Keratinocyte (primary cell): ENCODE measurements around the gene CXCR4. TPM values are rescaled to one million over a fixed set of nuclear protein-coding genes. Genes with fewer than 3 reads are reported as not detected.

Experiments
- DNase-seq: peaks from one replicate; pipeline ENCODE4 v3.0.0-alpha.2; 2011; ENCODE audit warnings: low read depth, missing footprints, low spot score
- FAIRE-seq: peaks from 2 replicates; lab custom pipeline; 2011; peaks lifted over from hg19 to GRCh38; lab: Jason Lieb, UNC
- H2AFZ ChIP-seq: 2 replicates; pipeline ENCODE4 v1.6.0; 2012; ENCODE audit warnings: low read length, control low read depth, inconsistent platforms; ENCODE audit not compliant: control insufficient read depth
- H3K27ac ChIP-seq: 2 replicates; pipeline ENCODE4 v1.5.1; 2011; ENCODE audit warnings: low read length; ENCODE audit not compliant: control insufficient read depth, insufficient read depth
- H3K27me3 ChIP-seq: 3 replicates; pipeline ENCODE4 v1.6.0; 2011; ENCODE audit warnings: low read length; ENCODE audit not compliant: control insufficient read depth, insufficient read depth; ENCODE audit errors: extremely low read depth
- H3K36me3 ChIP-seq, 2 experiments: 2 replicates in 1 of 2; 3 replicates in 1 of 2; pipeline ENCODE4 v1.5.1; 2011; ENCODE audit warnings: low read length in 2 of 2, mild to moderate bottlenecking in 1 of 2; ENCODE audit not compliant: control insufficient read depth in 2 of 2, insufficient read depth in 2 of 2; ENCODE audit errors: extremely low read depth in 1 of 2
- H3K4me1 ChIP-seq: 3 replicates; pipeline ENCODE4 v1.5.1; 2011; ENCODE audit warnings: low read length; ENCODE audit not compliant: control insufficient read depth, insufficient read depth; ENCODE audit errors: extremely low read depth
- H3K4me2 ChIP-seq: 3 replicates; pipeline ENCODE4 v1.6.0; 2011; ENCODE audit warnings: low read depth, low read length; ENCODE audit not compliant: control insufficient read depth, insufficient read depth; ENCODE audit errors: extremely low read depth
- H3K4me3 ChIP-seq, 3 experiments: fragments of 200-600 bp in 1 of 3; sonication (generic) in 1 of 3; 2 replicates in 2 of 3; 3 replicates in 1 of 3; pipeline ENCODE4 v1.5.1; 2011 to 2016; ENCODE audit warnings: low read length in 3 of 3, mild to moderate bottlenecking in 3 of 3, control low read depth in 2 of 3, inconsistent platforms in 1 of 3, low read depth in 1 of 3, mixed read lengths in 1 of 3, mixed run types in 1 of 3, moderate library complexity in 1 of 3; ENCODE audit not compliant: control insufficient read depth in 2 of 3, insufficient read depth in 2 of 3; ENCODE audit errors: extremely low read depth in 1 of 3
- H3K79me2 ChIP-seq: 2 replicates; pipeline ENCODE4 v1.6.0; 2012; ENCODE audit warnings: low read length; ENCODE audit not compliant: control insufficient read depth, insufficient read depth
- H3K9ac ChIP-seq: 3 replicates; pipeline ENCODE4 v1.6.0; 2011; ENCODE audit warnings: low read length; ENCODE audit not compliant: control insufficient read depth, insufficient read depth; ENCODE audit errors: extremely low read depth
- H3K9me1 ChIP-seq: 3 replicates; pipeline ENCODE4 v1.6.0; 2011; ENCODE audit warnings: low read length; ENCODE audit not compliant: control insufficient read depth, insufficient read depth; ENCODE audit errors: extremely low read depth
- H3K9me3 ChIP-seq: 2 replicates; pipeline ENCODE4 v1.5.1; 2012; ENCODE audit warnings: low read depth, low read length; ENCODE audit not compliant: control insufficient read depth
- H4K20me1 ChIP-seq: 3 replicates; pipeline ENCODE4 v1.6.0; 2011; ENCODE audit warnings: low read length; ENCODE audit not compliant: control insufficient read depth, insufficient read depth; ENCODE audit errors: extremely low read depth
- CTCF ChIP-seq, 3 experiments: IDR thresholded peaks in 1 of 3; conservative IDR thresholded peaks in 1 of 3; optimal IDR thresholded peaks in 1 of 3; 2 replicates in 2 of 3; 3 replicates in 1 of 3; pipeline versions ENCODE3 to v1.5.1; 2011; ENCODE audit warnings: low read length in 3 of 3, mild to moderate bottlenecking in 3 of 3, moderate library complexity in 2 of 3, control low read depth in 1 of 3, inconsistent platforms in 1 of 3; ENCODE audit not compliant: insufficient read depth in 2 of 3; ENCODE audit errors: extremely low read depth in 1 of 3
- EZH2 ChIP-seq: IDR thresholded peaks from one replicate; pipeline ENCODE4 v1.6.1; 2012; ENCODE audit warnings: inconsistent platforms, mild to moderate bottlenecking, low read length, moderate library complexity
- dilution Hi-C: fragments of 300-500 bp; cut with MboI; formaldehyde crosslinking; loops from one replicate; pipeline ENCODE4 v1.7.0; 2020; ENCODE audit warnings: low sequenced_read_pairs; ENCODE audit not compliant: extremely low pct_ligation_motif_present
- polyA plus RNA-seq, 5 experiments: library from polyadenylated mRNA; depleted of rRNA in 3 of 5; stranded (reverse) in 3 of 5; stranded (forward) in 1 of 5; unstranded in 1 of 5; fragments of >200 nt; gene quantifications; 1 replicate in 1 of 5; 2 replicates in 3 of 5; 3 replicates in 1 of 5; pipeline versions ENCODE4 v1.2.1 to v1.2.3, GENCODE V29; 2011 to 2012; ENCODE audit warnings: missing spikeins in 2 of 5, low read depth in 1 of 5, low replicate concordance in 1 of 5

CXCR4 gene
- polyA plus RNA-seq, 1 donor (not counting 4 experiments of a cell fraction or from before 2014, with no cell fraction given), result 0.08 TPM

DNA sequence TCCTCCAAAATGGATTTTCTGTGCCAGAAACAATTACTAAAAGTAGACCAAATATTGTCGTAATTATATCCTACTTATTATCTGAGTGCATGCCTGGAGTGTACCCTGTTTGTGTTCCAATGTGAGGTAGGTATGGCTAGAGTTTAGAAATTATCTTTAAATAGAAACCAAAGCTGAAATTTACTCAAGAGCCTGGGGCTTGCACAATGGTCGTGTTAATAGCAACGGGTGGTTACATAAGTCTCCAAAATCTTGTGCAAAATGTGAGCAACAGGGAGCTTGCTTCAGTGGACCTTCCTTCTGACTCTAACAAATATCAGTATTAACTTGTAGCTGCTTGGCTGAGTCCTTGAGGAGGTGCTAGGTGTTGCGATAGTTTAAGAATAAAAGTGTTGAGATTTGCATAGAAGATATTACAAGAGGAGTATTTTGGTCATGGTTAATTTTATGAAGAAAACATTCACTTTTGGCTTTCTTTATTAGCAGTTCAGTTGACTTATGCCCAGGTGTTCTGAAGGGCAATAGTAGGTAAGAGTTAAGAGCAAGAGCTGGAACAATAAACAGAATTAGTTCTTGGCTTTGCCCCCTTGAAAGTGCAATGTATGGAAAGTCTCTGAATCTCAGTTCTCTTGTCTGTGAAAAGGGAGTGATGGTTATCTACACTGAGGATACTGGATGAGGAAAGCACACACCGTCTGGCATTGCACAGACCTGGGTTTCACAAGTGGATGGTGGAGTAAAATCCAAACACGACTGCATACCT lies 4.6 kb downstream of the CXCR4 start:
- dilution Hi-C loops, result no loop called here
- no peak overlapping the region for H2AFZ ChIP-seq
- no peak overlapping the region for H3K4me2 ChIP-seq
- H3K36me3 ChIP-seq, result no peaks in the 10 kb centered on the region
- FAIRE-seq (no peak), DNase-seq (no peak)
- no peaks in the 10 kb centered on the region for H4K20me1 ChIP-seq
- no peak overlapping the region for H3K27ac ChIP-seq
- H3K9me3 ChIP-seq, result no peaks in the 10 kb centered on the region
- H3K9me1 ChIP-seq, result no peaks in the 10 kb centered on the region
- no peaks in the 10 kb centered on the region for H3K79me2 ChIP-seq
- H3K4me1 ChIP-seq, result peaks cover 2% of the 10 kb centered on the region
- peaks cover 36% of the 10 kb centered on the region for H3K27me3 ChIP-seq
- no peak overlapping the region for H3K4me3 ChIP-seq
- no peak overlapping the region for H3K9ac ChIP-seq
- TF ChIP-seq EZH2 (no peak), CTCF (optimal IDR thresholded peaks at IDR 0.05 in 1 of 3, IDR thresholded peaks at IDR 0.05 in 1 of 3, conservative IDR thresholded peaks at IDR 0.05 in 1 of 3; ENCODE audit: extremely low read depth in 1 of 3, insufficient read depth in 2 of 3, low read length in 3 of 3) (no peak)

DNA sequence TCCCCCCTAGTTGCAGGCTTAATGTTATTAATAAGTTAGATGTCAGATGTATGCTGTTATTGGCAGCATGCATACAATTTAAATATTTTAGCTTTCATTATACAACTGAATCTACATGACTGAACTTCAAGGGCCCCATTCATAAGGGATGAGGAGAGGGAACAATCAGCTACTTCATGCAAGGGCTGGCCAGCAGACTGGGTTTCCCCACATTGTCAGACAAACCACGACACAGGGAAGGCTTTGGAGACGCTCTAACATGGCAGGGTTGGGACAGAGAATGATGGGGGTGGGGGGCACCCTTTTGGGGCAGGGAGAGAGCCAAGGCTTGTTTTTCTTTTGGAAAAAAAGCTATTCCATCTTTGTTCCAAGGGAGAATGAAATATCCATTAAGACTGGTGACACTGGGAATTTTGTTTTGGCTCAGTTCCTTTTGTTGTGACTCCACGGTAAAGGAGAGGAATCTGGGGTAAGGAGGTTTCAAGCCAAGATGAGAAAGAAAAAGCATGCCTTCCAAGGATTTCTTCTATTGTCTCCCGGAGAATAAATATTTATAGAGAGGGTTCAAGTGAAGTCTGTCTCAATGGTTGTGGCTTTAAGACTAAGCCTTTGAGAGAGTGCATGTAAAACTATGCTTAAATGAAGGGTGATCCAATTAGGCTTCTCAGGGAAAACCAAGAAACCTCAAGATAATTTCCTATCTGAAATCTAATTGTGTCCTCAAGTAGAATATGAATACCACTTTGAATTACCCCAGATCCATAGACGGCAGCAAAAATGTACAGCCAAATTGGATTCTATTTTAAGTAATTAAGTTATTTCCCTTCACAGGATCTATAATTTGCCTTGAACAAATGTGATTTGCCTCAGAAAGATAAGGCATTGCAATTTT lies 5.4 kb downstream of the CXCR4 start:
- no peak for FAIRE-seq
- no peak for TF ChIP-seq CTCF (optimal IDR thresholded peaks at IDR 0.05 in 1 of 3, IDR thresholded peaks at IDR 0.05 in 1 of 3, conservative IDR thresholded peaks at IDR 0.05 in 1 of 3; ENCODE audit: extremely low read depth in 1 of 3, insufficient read depth in 2 of 3, low read length in 3 of 3)
- TF ChIP-seq EZH2, result no peak

More for the DNA sequence above, 5.4 kb downstream of the CXCR4 start:
- Histone ChIP-seq H3K27me3 (peaks cover 28% of the 10 kb centered on the region), H3K79me2 (no peaks in the 10 kb centered on the region), H2AFZ (no peak overlapping the region), H3K9ac (no peak overlapping the region), H3K4me1 (no peaks in the 10 kb centered on the region), H3K4me2 (no peak overlapping the region), H3K36me3 (no peaks in the 10 kb centered on the region), H3K27ac (no peak overlapping the region), H4K20me1 (no peaks in the 10 kb centered on the region), H3K4me3 (no peak overlapping the region), H3K9me1 (no peaks in the 10 kb centered on the region), H3K9me3 (no peaks in the 10 kb centered on the region)
- no peak for DNase-seq
- dilution Hi-C loops, result no loop called here
